Trophoblast cell (in vitro differentiated cells and primary cell): Measurements from ENCODE around the gene ATP8A1.

Source experiments
- DNase-seq, 2 donors: peaks; one replicate each; pipeline ENCODE4 v3.0.0-alpha.2; 2016
- H2AFZ ChIP-seq: 2 replicates; pipeline ENCODE4 v1.6.1; 2013; ENCODE audit warnings: low read length, moderate library complexity, mild to moderate bottlenecking; ENCODE audit not compliant: insufficient read depth, poor library complexity
- H2AK5ac ChIP-seq: 2 replicates; pipeline ENCODE4 v1.6.1; 2013; ENCODE audit warnings: mild to moderate bottlenecking, low read length
- H2BK120ac ChIP-seq: 2 replicates; pipeline ENCODE4 v1.6.1; 2013; ENCODE audit warnings: low read length, mild to moderate bottlenecking, moderate library complexity; ENCODE audit not compliant: insufficient read depth, poor library complexity
- H2BK12ac ChIP-seq: 2 replicates; pipeline ENCODE4 v1.6.1; 2013; ENCODE audit warnings: mild to moderate bottlenecking, low read length, moderate library complexity
- H2BK5ac ChIP-seq: 2 replicates; pipeline ENCODE4 v1.6.1; 2013; ENCODE audit warnings: low read length, low read depth, moderate library complexity, mild to moderate bottlenecking; ENCODE audit not compliant: poor library complexity
- H3K14ac ChIP-seq: 2 replicates; pipeline ENCODE4 v1.6.1; 2013; ENCODE audit warnings: mild to moderate bottlenecking, low read length
- H3K18ac ChIP-seq: 2 replicates; pipeline ENCODE4 v1.6.1; 2013; ENCODE audit warnings: mild to moderate bottlenecking, low read length
- H3K23ac ChIP-seq: 2 replicates; pipeline ENCODE4 v1.6.1; 2013; ENCODE audit warnings: low read length
- H3K27ac ChIP-seq: 2 replicates; pipeline ENCODE4 v1.5.1; 2013; ENCODE audit warnings: low read depth, mild to moderate bottlenecking, inconsistent platforms, low read length, moderate library complexity
- H3K27me3 ChIP-seq: 2 replicates; pipeline ENCODE4 v1.6.1; 2013; ENCODE audit warnings: inconsistent platforms, mild to moderate bottlenecking, low read length, moderate library complexity; ENCODE audit not compliant: insufficient read depth
- H3K36me3 ChIP-seq, 2 experiments: 1 replicate in 1 of 2; 2 replicates in 1 of 2; pipeline ENCODE4 v1.6.1; 2013; ENCODE audit warnings: low read length in 2 of 2, mild to moderate bottlenecking in 2 of 2, moderate library complexity in 1 of 2; ENCODE audit not compliant: insufficient read depth in 2 of 2, control insufficient read depth in 1 of 2
- H3K4ac ChIP-seq: 2 replicates; pipeline ENCODE4 v1.6.1; 2013; ENCODE audit warnings: low read depth, mild to moderate bottlenecking, low read length, moderate library complexity
- H3K4me1 ChIP-seq, 2 experiments: 1 replicate in 1 of 2; 2 replicates in 1 of 2; pipeline ENCODE4 v1.6.1; 2013; ENCODE audit warnings: low read length in 2 of 2, mild to moderate bottlenecking in 2 of 2, moderate library complexity in 1 of 2; ENCODE audit not compliant: insufficient read depth in 2 of 2, control insufficient read depth in 1 of 2
- H3K4me2 ChIP-seq: 2 replicates; pipeline ENCODE4 v1.6.1; 2013; ENCODE audit warnings: inconsistent platforms, mild to moderate bottlenecking, low read length, moderate library complexity
- H3K4me3 ChIP-seq: 2 replicates; pipeline ENCODE4 v1.5.1; 2013; ENCODE audit warnings: mild to moderate bottlenecking, low read depth, low read length, inconsistent platforms
- H3K79me1 ChIP-seq: one replicate; pipeline ENCODE4 v1.6.1; 2013; ENCODE audit warnings: low read length
- H3K79me2 ChIP-seq: 2 replicates; pipeline ENCODE4 v1.6.1; 2013; ENCODE audit warnings: low read length, mild to moderate bottlenecking; ENCODE audit not compliant: control insufficient read depth, insufficient read depth, poor library complexity
- H3K9ac ChIP-seq: 2 replicates; pipeline ENCODE4 v1.6.1; 2013; ENCODE audit warnings: mild to moderate bottlenecking, low read length
- H3K9me3 ChIP-seq: 2 replicates; pipeline ENCODE4 v1.6.1; 2013; ENCODE audit warnings: low read depth, mild to moderate bottlenecking, control low read depth, inconsistent platforms, low read length; ENCODE audit not compliant: insufficient read depth
- H4K12ac ChIP-seq: 2 replicates; pipeline ENCODE4 v1.6.1; 2013; ENCODE audit warnings: low read depth, mild to moderate bottlenecking, low read length, moderate library complexity
- H4K8ac ChIP-seq: 2 replicates; pipeline ENCODE4 v1.6.1; 2013; ENCODE audit warnings: low read depth, mild to moderate bottlenecking, low read length, moderate library complexity
- H4K91ac ChIP-seq: one replicate; pipeline ENCODE4 v1.6.1; 2013; ENCODE audit warnings: low read depth, mild to moderate bottlenecking, low read length, moderate library complexity
- WGBS: extraction: QIAGEN DNeasy Blood & Tissue Kit; methylation state at CpG from one replicate; pipeline ENCODE4 v1.1.7; 2013; ENCODE audit warnings: missing lambda C conversion rate; ENCODE audit not compliant: insufficient read length, insufficient coverage; ENCODE audit errors: extremely low coverage; 5-methylcytosine and 5-hydroxymethylcytosine counted together

ATP8A1 gene

DNA sequence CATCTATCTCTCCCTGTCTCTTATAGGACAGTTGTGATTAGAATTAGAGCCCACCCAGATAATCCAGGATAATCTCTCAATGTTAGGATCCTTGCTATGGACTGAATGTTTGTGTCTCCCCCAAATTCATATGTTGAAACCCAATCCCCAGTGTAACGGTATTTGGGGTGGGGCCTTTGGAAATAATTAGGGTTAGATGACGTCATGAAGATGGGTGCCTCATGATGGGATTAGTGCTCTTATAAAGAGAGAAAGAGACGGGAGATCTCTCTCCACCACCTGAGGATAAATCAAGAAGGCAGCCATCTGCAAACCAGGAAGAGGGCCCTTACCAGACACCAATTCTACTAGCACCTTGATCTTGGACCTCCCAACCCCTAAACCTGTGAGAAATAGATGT, 293.3 kb downstream of the ATP8A1 start:
- H3K27ac ChIP-seq: no peak overlapping the region
- H4K12ac ChIP-seq: no peak overlapping the region
- H2AFZ ChIP-seq: no peak overlapping the region
- H2BK120ac ChIP-seq: no peak overlapping the region
- DNase-seq: no peak
- WGBS: no CpG with 5 or more reads among the region's 3 CpGs
- no peaks in the 10 kb centered on the region for H3K79me2 ChIP-seq
- no peak overlapping the region for H2BK5ac ChIP-seq
- no peak overlapping the region for H3K9ac ChIP-seq
- no peak overlapping the region for H3K18ac ChIP-seq
- no peaks in the 10 kb centered on the region for H3K9me3 ChIP-seq
- no peak overlapping the region for H3K4me2 ChIP-seq
- H4K91ac ChIP-seq: no peak overlapping the region
- H3K4me1 ChIP-seq: no peaks in the 10 kb centered on the region
- H3K79me1 ChIP-seq: no peaks in the 10 kb centered on the region
- no peak overlapping the region for H3K14ac ChIP-seq
- H3K27me3 ChIP-seq: no peaks in the 10 kb centered on the region
- H4K8ac ChIP-seq: no peak overlapping the region
- H3K4me3 ChIP-seq: no peak overlapping the region
- no peak overlapping the region for H3K4ac ChIP-seq
- no peak overlapping the region for H3K23ac ChIP-seq
- no peaks in the 10 kb centered on the region for H3K36me3 ChIP-seq
- no peak overlapping the region for H2AK5ac ChIP-seq
- H2BK12ac ChIP-seq: no peak overlapping the region

DNA sequence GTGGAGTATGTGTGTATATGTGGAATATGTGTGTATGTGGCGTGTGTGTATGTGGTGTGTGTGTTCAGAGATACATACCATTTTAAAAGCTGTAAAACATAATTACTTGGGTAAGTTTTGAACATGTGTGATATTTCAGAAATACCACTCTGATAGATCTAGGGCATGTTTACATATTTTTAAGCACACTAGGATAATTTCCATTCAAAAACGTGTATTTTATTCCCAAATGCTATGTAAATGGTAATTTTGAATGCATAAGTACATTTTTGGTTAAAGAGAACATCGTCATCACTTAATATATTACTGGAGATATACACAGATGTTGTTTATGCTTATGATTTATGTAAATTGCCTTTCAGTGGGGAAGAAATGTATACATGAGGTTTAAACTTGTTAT, 294.3 kb downstream of the ATP8A1 start:
- Histone ChIP-seq H3K18ac (no peak overlapping the region), H4K8ac (no peak overlapping the region), H2BK120ac (no peak overlapping the region), H3K9ac (no peak overlapping the region), H3K4me1 (no peaks in the 10 kb centered on the region), H2BK5ac (no peak overlapping the region), H3K27ac (no peak overlapping the region), H3K79me2 (no peaks in the 10 kb centered on the region), H3K36me3 (no peaks in the 10 kb centered on the region), H2AK5ac (no peak overlapping the region), H4K12ac (no peak overlapping the region), H3K9me3 (no peaks in the 10 kb centered on the region), H3K14ac (no peak overlapping the region), H3K27me3 (no peaks in the 10 kb centered on the region), H3K79me1 (no peaks in the 10 kb centered on the region), H3K4me3 (no peak overlapping the region), H2BK12ac (no peak overlapping the region), H3K4ac (no peak overlapping the region), H4K91ac (no peak overlapping the region), H2AFZ (no peak overlapping the region), H3K4me2 (no peak overlapping the region), H3K23ac (no peak overlapping the region)
- no peak for DNase-seq
- no CpG with 5 or more reads among the region's 3 CpGs for WGBS

DNA sequence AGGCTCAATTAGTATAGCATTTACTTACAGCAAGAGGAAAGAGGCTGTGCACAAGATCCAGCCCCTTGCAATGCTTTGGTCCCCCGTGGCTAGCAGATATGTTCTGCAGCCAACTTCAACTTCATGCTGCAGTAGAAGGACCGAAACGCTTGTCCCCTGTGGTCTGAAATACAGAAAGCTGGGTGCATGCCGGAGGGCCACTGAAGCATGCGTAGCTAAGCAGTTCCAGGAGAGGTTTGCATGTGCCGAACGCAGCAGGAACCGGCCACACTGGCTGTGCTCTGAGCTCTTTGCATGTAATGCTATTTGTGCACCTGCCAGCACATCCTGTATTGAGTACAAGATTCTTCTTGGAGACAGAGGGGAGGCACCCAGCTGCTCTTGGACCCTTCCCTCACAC, 295.4 kb downstream of the ATP8A1 start:
- no peak overlapping the region for H3K4me2 ChIP-seq
- H3K4me3 ChIP-seq: no peak overlapping the region
- no peak overlapping the region for H3K18ac ChIP-seq
- H2AFZ ChIP-seq: no peak overlapping the region
- no peaks in the 10 kb centered on the region for H3K27me3 ChIP-seq
- H3K9me3 ChIP-seq: no peaks in the 10 kb centered on the region
- H3K79me1 ChIP-seq: no peaks in the 10 kb centered on the region
- no peak overlapping the region for H2BK12ac ChIP-seq
- no peak overlapping the region for H3K27ac ChIP-seq
- no peak overlapping the region for H4K91ac ChIP-seq
- no peak overlapping the region for H2BK5ac ChIP-seq
- H3K23ac ChIP-seq: no peak overlapping the region
- no peaks in the 10 kb centered on the region for H3K79me2 ChIP-seq
- H3K4me1 ChIP-seq: no peaks in the 10 kb centered on the region
- no peak overlapping the region for H2BK120ac ChIP-seq
- H3K36me3 ChIP-seq: no peaks in the 10 kb centered on the region
- no peak overlapping the region for H3K4ac ChIP-seq
- H3K9ac ChIP-seq: no peak overlapping the region
- DNase-seq: no peak
- WGBS: no CpG with 5 or more reads among the region's 8 CpGs
- H2AK5ac ChIP-seq: no peak overlapping the region
- H3K14ac ChIP-seq: no peak overlapping the region
- H4K12ac ChIP-seq: no peak overlapping the region
- no peak overlapping the region for H4K8ac ChIP-seq

DNA sequence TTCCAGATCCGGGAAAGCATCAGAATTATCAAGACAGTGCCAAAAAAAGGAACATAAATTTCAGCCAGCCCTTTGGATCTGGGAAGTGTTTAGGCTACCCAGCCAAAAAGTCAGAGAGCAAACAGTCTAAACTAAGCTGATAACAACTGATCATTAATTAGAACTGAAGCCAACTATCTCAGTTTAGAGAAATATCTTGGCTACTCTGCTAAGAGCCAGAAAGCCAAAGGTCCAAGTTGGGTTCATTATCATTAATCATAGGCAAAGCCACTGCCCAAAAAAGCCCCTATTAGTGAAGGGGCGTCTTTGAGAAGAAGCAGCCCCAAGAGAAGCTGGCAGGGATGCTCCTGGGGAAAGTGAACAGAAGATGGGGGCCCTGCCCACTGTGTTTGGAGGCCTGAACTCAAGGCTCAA, 296.6 kb downstream of the ATP8A1 start:
- H4K8ac ChIP-seq: no peak overlapping the region
- H2BK120ac ChIP-seq: no peak overlapping the region
- H4K12ac ChIP-seq: no peak overlapping the region
- no peak overlapping the region for H3K4me3 ChIP-seq
- H2BK12ac ChIP-seq: no peak overlapping the region
- H3K14ac ChIP-seq: no peak overlapping the region
- no peak overlapping the region for H3K4me2 ChIP-seq
- no peaks in the 10 kb centered on the region for H3K27me3 ChIP-seq
- no peak overlapping the region for H4K91ac ChIP-seq
- no peak overlapping the region for H3K18ac ChIP-seq
- H3K79me2 ChIP-seq: no peaks in the 10 kb centered on the region
- no peak overlapping the region for H3K23ac ChIP-seq
- H3K9me3 ChIP-seq: no peaks in the 10 kb centered on the region
- H3K4me1 ChIP-seq: no peaks in the 10 kb centered on the region
- no peak overlapping the region for H2AK5ac ChIP-seq
- no peak overlapping the region for H3K27ac ChIP-seq
- H2AFZ ChIP-seq: no peak overlapping the region
- H2BK5ac ChIP-seq: no peak overlapping the region
- no peak for DNase-seq
- H3K36me3 ChIP-seq: no peaks in the 10 kb centered on the region
- H3K9ac ChIP-seq: no peak overlapping the region
- H3K4ac ChIP-seq: no peak overlapping the region
- no CpG with 5 or more reads among the region's 2 CpGs for WGBS
- no peaks in the 10 kb centered on the region for H3K79me1 ChIP-seq
